ENCODE data around the gene NEK5. TPM values are rescaled to one million over a fixed set of nuclear protein-coding genes. Genes with fewer than 3 reads are reported as not detected.
"Not testable (repeated sequence)": the region's sequence is repeated elsewhere in the genome, so short reads cannot be mapped to it uniquely, and the experiment has no call there.

The NEK5 gene
- total RNA-seq, 4 donors from 2014 or later = 0.15 to 0.16 TPM; not detected in 2

DNA sequence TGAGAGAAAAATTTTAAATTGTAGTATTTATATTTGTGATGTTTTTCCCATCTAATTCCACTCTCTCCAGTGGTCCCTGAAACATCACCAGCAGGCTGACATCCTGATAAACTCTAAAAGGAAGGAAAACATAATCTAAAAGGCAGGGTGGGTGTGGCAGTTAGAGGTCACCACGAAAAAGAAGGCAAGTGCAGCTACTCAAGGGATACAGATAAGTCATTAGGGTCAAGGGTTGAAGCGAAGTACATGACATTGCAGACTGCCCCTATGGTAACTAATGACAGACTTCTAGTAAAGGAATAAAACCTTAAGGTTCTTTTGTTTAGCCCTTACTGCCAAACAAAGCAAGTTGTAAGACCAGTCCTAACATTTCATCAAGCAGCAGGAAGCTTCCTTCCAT lies 36.5 kb upstream of the NEK5 start:
- 61 to 63% methylated on average over 2 of the region's 2 CpGs for WGBS, 2 donors
- intact Hi-C loops (cut with DNase I; ENCODE audit: low total_unique reads) = no loop called here
- DNase-seq (ENCODE audit: low spot score in 2 of 2) = no peak
- TF ChIP-seq POLR2A (IDR thresholded peaks at IDR 0.05) = no peak
- TF ChIP-seq, protein P1, sequence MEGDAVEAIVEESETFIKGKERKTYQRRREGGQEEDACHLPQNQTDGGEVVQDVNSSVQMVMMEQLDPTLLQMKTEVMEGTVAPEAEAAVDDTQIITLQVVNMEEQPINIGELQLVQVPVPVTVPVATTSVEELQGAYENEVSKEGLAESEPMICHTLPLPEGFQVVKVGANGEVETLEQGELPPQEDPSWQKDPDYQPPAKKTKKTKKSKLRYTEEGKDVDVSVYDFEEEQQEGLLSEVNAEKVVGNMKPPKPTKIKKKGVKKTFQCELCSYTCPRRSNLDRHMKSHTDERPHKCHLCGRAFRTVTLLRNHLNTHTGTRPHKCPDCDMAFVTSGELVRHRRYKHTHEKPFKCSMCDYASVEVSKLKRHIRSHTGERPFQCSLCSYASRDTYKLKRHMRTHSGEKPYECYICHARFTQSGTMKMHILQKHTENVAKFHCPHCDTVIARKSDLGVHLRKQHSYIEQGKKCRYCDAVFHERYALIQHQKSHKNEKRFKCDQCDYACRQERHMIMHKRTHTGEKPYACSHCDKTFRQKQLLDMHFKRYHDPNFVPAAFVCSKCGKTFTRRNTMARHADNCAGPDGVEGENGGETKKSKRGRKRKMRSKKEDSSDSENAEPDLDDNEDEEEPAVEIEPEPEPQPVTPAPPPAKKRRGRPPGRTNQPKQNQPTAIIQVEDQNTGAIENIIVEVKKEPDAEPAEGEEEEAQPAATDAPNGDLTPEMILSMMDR (IDR thresholded peaks at IDR 0.05) = no peak
- H3K4me3 ChIP-seq (ENCODE audit: low read depth, poor library complexity, severe bottlenecking) = no peak overlapping the region

DNA sequence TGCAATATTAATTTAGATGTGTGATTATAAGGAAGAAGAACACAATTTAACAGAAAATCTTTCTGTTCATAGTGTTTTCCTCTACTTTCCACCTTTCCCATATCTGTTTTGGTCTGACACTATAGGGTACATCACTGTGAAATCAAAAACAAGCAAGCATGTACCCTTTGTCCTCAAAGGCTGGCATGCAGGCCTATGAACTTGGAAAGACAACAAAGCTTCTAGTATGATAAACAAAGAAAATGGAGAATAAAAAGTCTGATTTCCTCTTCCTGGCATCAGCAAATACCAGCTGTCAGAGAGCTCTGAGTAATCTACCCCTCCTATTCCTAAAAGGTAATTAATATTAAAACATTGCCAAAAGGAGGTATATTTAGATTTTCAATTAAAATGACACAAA lies 36.1 kb upstream of the NEK5 start:
- DNase-seq (ENCODE audit: low spot score in 2 of 2) = no peak
- H3K4me3 ChIP-seq (ENCODE audit: low read depth, poor library complexity, severe bottlenecking) = no peak overlapping the region
- intact Hi-C loops (cut with DNase I; ENCODE audit: low total_unique reads) = no loop called here
- TF ChIP-seq, protein P1 (IDR thresholded peaks at IDR 0.05) = no peak
- TF ChIP-seq POLR2A (IDR thresholded peaks at IDR 0.05) = no peak

DNA sequence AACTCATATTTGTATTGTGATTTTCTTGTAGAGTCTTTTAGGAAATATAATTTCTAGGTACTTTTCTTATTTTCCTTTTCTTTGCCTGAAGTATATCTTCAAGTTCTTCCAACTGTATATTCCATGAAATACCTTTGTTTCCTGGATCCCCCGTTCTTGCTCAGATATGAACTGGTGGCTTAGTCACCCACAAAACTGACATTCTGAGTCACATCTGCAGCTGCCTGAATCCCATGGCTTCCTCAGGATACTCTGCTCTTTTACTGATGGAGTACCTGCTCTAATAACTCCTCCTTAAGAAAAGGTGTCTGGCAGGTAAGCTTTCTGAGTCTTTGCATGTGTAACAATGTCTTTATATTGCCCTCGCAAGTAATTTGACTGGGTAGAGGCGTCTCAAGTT lies 35.0 kb upstream of the NEK5 start:
- 89 to 91% methylated on average over 3 of the region's 3 CpGs for WGBS, 2 donors
- DNase-seq (ENCODE audit: low spot score in 2 of 2); H3K4me3 ChIP-seq (ENCODE audit: low read depth, poor library complexity, severe bottlenecking); intact Hi-C loops (cut with DNase I; ENCODE audit: low total_unique reads): not testable (repeated sequence)

DNA sequence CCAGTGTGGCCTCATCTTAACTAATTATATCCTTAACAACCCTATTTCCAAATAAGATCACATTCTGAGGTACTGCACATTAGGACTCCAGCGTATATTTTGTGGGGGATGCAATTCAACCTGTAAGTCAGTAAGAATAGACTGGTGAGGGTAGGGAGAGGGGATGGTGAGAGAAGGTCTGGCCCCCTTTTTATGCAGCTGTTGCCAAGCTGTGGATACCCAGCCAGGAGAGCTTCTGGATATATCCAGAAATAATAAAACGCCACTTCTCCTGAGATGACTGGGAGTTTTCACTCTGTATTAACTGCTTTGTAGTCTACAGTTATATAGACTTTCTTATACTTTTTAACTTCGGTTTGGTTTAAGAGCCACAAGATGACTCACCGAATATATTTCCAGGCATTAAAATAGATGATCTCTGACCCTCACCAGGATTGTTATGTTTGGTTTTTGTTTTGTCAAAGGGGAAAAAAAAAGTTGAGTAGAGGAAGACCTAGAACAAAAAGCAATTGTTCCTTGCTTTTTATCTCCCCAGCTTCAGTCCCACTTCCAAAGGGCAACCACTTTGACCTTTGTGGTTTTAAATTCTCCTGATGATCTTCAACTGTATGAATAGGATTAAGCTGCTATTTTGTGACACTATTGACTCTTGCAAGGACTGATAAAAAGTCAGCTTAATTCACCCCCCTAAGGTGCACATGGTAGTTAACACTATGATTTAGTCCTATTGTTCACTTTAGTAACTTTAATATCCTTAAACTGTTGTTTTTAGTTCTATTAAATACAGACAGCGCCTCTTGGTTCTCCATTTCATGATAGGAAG lies 33.6 kb upstream of the NEK5 start:
- whole genome bisulfite sequencing, 2 donors = 61 to 66% methylated on average over 5 of the region's 5 CpGs
- H3K4me3 ChIP-seq (ENCODE audit: low read depth, poor library complexity, severe bottlenecking) = no peak overlapping the region
- no peak for TF ChIP-seq POLR2A (IDR thresholded peaks at IDR 0.05)
- TF ChIP-seq, protein P1 (IDR thresholded peaks at IDR 0.05) = no peak
- no peak for DNase-seq (ENCODE audit: low spot score in 2 of 2)
- intact Hi-C loops (cut with DNase I; ENCODE audit: low total_unique reads) = no loop called here

DNA sequence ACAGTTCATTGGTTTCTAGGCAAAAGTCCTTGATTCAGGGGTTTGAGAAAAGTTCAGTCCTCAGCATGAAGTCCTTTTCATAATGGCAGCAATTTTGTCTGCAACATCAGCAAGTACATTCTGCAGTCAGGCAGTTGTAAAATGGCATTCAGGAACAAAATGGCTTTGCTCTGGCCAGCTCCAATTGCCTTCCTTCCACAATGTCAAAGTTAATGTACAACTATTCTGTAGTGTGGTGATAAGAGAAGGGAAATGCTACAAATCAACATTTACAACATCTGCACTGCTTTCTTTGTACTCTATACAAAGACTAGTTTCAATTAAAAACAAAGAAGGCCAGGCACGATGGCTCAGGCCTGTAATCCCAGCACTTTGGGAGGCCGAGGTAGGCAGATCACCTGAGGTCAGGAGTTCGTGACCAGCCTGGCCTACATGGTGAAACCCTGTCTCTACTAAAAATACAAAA lies 32.3 kb upstream of the NEK5 start:
- intact Hi-C loops (cut with DNase I; ENCODE audit: low total_unique reads) = no loop called here
- TF ChIP-seq, protein P1 (IDR thresholded peaks at IDR 0.05) = no peak
- no peak for TF ChIP-seq POLR2A (IDR thresholded peaks at IDR 0.05)
- DNase-seq (ENCODE audit: low spot score in 2 of 2) = no peak
- no peak overlapping the region for H3K4me3 ChIP-seq (ENCODE audit: low read depth, poor library complexity, severe bottlenecking)
- WGBS, 2 donors = 80 to 88% methylated on average over 3 of the region's 3 CpGs

DNA sequence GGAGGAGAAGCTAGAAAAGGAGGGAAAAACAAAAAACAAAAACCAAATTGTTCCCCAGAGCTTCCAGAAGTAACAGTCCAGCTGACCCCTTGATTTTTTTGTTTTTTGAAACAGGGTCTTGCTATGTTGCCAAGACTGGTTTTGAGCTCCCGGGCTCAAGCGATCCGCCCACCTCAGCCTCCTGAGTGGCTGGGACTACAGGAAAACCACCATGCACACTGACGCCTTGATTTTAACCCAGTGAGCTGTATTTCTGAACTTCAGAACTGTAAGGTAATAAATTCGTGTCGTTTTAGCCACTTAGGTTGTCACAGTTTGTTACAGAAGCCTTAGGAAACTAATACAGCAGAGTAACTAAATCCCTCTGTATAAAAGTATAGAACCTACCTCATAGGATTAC lies 31.6 kb upstream of the NEK5 start:
- intact Hi-C loops (cut with DNase I; ENCODE audit: low total_unique reads) = no loop called here
- no peak overlapping the region for H3K4me3 ChIP-seq (ENCODE audit: low read depth, poor library complexity, severe bottlenecking)
- no peak for DNase-seq (ENCODE audit: low spot score in 2 of 2)
- TF ChIP-seq, protein P1 (IDR thresholded peaks at IDR 0.05) = no peak
- TF ChIP-seq POLR2A (IDR thresholded peaks at IDR 0.05) = no peak
- WGBS, 2 donors = 83 to 87% methylated on average over 6 of the region's 6 CpGs
